Heart right ventricle (tissue), 16 donors: Measurements from ENCODE around the gene OTUB1. TPM values are rescaled to one million over a fixed set of nuclear protein-coding genes. Genes with fewer than 3 reads are reported as not detected.
"Not testable (repeated sequence)": the region's sequence is repeated elsewhere in the genome, so short reads cannot be mapped to it uniquely, and the experiment has no call there.

Experiments
- ATAC-seq, 8 donors: fragments of 200-7000 bp; cut with Tn5 transposase; one replicate each; pipeline ENCODE4 v1.9.1; 2020; ENCODE audit warnings: mild to moderate bottlenecking in 8 of 8, moderate library complexity in 8 of 8, moderate number of reproducible peaks in 1 of 8
- DNase-seq, 2 donors: peaks; one replicate each; pipeline ENCODE4 v3.0.0-alpha.2; 2020
- H3K27ac ChIP-seq, 10 donors: fragments of 200-600 bp; sonication (generic) in 2 of 10; one replicate each; pipeline versions ENCODE4 v1.5.0 to v1.8.0; 2020 to 2022; ENCODE audit warnings: mild to moderate bottlenecking in 3 of 10
- H3K27me3 ChIP-seq, 7 donors: fragments of 200-600 bp; one replicate each; pipeline ENCODE4 v1.8.0; 2021 to 2022; ENCODE audit warnings: mild to moderate bottlenecking in 2 of 7
- H3K36me3 ChIP-seq, 9 donors: fragments of 200-600 bp; sonication (generic) in 1 of 9; one replicate each; pipeline versions ENCODE4 v1.5.0 to v1.8.0; 2020 to 2022; ENCODE audit warnings: mild to moderate bottlenecking in 2 of 9
- H3K4me1 ChIP-seq, 9 donors: fragments of 200-600 bp; sonication (generic) in 1 of 9; one replicate each; pipeline versions ENCODE4 v1.5.0 to v1.8.0; 2020 to 2022; ENCODE audit warnings: mild to moderate bottlenecking in 4 of 9
- H3K4me3 ChIP-seq, 10 donors: fragments of 200-600 bp; sonication (generic) in 2 of 10; one replicate each; pipeline versions ENCODE4 v1.5.0 to v1.8.0; 2020 to 2022; ENCODE audit warnings: mild to moderate bottlenecking in 7 of 10, moderate library complexity in 2 of 10
- H3K9me3 ChIP-seq, 11 donors: fragments of 200-600 bp in 10 of 11; sonication (generic) in 2 of 11; one replicate each; pipeline versions ENCODE4 v1.5.0 to v1.8.0; 2013 to 2022; ENCODE audit warnings: mild to moderate bottlenecking in 2 of 11, control low read depth in 1 of 11, moderate library complexity in 1 of 11
- CTCF ChIP-seq, 9 donors: fragments of 200-600 bp; sonication (generic) in 2 of 9; IDR thresholded peaks; one replicate each; pipeline versions ENCODE4 v1.5.0 to v1.8.0; 2021 to 2022; ENCODE audit warnings: antibody characterized with exemption in 9 of 9, mild to moderate bottlenecking in 5 of 9, moderate library complexity in 1 of 9
- WGBS, 2 donors: extraction: QIAGEN DNeasy Blood & Tissue Kit; methylation state at CpG; one replicate each; pipeline ENCODE4 v1.1.7; 2013; ENCODE audit warnings: inconsistent platforms in 1 of 2; 5-methylcytosine and 5-hydroxymethylcytosine counted together
- intact Hi-C, 10 donors: fragments of 100-400 bp; cut with DNase I; formaldehyde crosslinking; loops; one replicate each; pipeline versions ENCODE4 v1.11.1 to v1.14.2; 2022
- polyA plus RNA-seq, 2 donors: library from polyadenylated mRNA; stranded (reverse); fragments of 200-250 nt; gene quantifications; one replicate each; pipeline ENCODE4 v1.2.3, GENCODE V29; 2013
- total RNA-seq, 10 donors: library from RNA; stranded (reverse); fragmentation: NEBNext Ultra II Directional in 3 of 10; extraction: Animal tissue kit (Norgen Biotek cat#: 25700) in 3 of 10; gene quantifications; one replicate each; pipeline versions ENCODE4 v1.2.1 to v1.2.4, GENCODE V29; 2021 to 2023
- donor health status: Arrhythmogenic right ventricular cardiomyopathy.
- donor health status: ischemic (EF 13 %, LVEDD 7.1; RV severe dilation, severe dysfunction).
- donor health status: healthy with polysubstance abuse.
- donor health status: DM: no; HTN: yes; CAD: no.
- donor health status: DM: no; HTN: no; CAD: no.
- donor health status: ischemic (EF 25% LVEDD 6.9; RV normal size, moderate dysfunction).
- donor health status: ischemic (EF 25% LVEDD 5.7; RV mildly dilated, moderate dysfunction).
- donor health status: healthy.
- donor health status: DM: yes; HTN: yes; CAD: no.
- donor health status: Ischemic cardiomyopathy.
- donor health status: ischemic (EF 35%, LVEDD 5.7; RV mildly dilated, moderate dysfunction).
- donor health status: nonischemic (EF 11% LVEDD 7.7; RV severe dilation, severe dysfunction).
- donor health status: DM: yes; HTN: yes; CAD: no.
- donor health status: PGD.
- donor health status: ischemic (EF 29% LVEDD 5.4; RV normal size, mild dysfunction).
- donor health status: nonischemic (EF 23%, LVEDD 6.1; RV moderate dilation, normal function).

OTUB1 gene
- total and polyA plus RNA-seq, 12 donors, result 34.9 to 87.0 (median 49.8) TPM

- Histone ChIP-seq H3K27me3 (no peaks in the 10 kb centered on the region), H3K4me3 (no peak overlapping the region), H3K27ac (no peak overlapping the region), H3K4me1 (peaks cover 0 to 7% (median 0%) of the 10 kb centered on the region in 9 donors), H3K9me3 (no peaks in the 10 kb centered on the region), H3K36me3 (no peaks in the 10 kb centered on the region)
- WGBS, 2 donors, result 78 to 80% methylated on average over 18 of the region's 18 CpGs
- no peak for TF ChIP-seq CTCF (IDR thresholded peaks at IDR 0.05)
- intact Hi-C loops, result no loop called here
- no peak for ATAC-seq
- DNase-seq, result no peak
Observed at GRCh38 chr11:64044730-64045393, 58.6 kb downstream of the OTUB1 start.

- Histone ChIP-seq H3K27me3 (no peaks in the 10 kb centered on the region), H3K9me3 (no peaks in the 10 kb centered on the region), H3K4me1 (peaks cover 0 to 7% (median 0%) of the 10 kb centered on the region in 9 donors), H3K36me3 (no peaks in the 10 kb centered on the region), H3K4me3 (no peak overlapping the region), H3K27ac (no peak overlapping the region)
- intact Hi-C loops, result no loop called here
- TF ChIP-seq CTCF (IDR thresholded peaks at IDR 0.05), result no peak
- no peak for DNase-seq
- 90 to 98% methylated on average over 2 of the region's 2 CpGs for WGBS, 2 donors
- ATAC-seq, result no peak
Observed at GRCh38 chr11:64045700-64046099, 59.5 kb downstream of the OTUB1 start.

DNA sequence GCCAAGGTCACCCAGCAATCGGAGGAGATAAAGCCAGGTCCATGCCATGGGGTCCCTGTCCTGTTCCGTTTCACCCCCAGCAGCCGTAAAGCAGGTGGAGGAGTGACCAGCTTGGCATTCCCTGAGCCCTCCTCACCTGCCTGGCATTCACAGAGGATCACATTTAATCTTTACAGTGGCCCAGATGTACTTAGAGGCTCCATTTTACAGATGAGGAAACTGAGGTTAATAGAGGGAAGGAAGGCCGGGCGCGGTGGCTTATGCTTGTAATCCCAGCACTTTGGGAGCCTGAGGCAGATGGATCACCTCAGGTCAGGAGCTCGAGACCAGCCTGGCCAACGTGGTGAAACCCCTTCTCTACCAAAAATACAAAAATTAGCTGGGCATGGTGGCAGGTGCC lies 61.1 kb downstream of the OTUB1 start:
- H3K36me3 ChIP-seq, DNase-seq, ATAC-seq, H3K4me3 ChIP-seq, H3K27ac ChIP-seq, H3K27me3 ChIP-seq, H3K9me3 ChIP-seq, intact Hi-C loops, H3K4me1 ChIP-seq: not testable (repeated sequence)
- WGBS, 2 donors, result 93 to 94% methylated on average over 8 of the region's 8 CpGs

Other genes starting within 250 kb of the OTUB1 start
- 10 to 100 TPM in 4 of 10 donors, 1 to 10 TPM in 6; 6.8 to 14.3 (median 8.9) TPM for gene ZFTA, start 217.7 kb upstream of the OTUB1 start, total RNA-seq
- 1 to 10 TPM; 4.6 to 7.5 TPM for gene ZFTA, start 217.7 kb upstream of the OTUB1 start, polyA plus RNA-seq
- gene SPINDOC, start 173.0 kb upstream of the OTUB1 start, total RNA-seq, result 10 to 100 TPM in 5 of 10 donors, 1 to 10 TPM in 5; 7.0 to 13.2 (median 9.9) TPM
- 1 to 10 TPM; 9.4 to 9.7 TPM for gene SPINDOC, start 173.0 kb upstream of the OTUB1 start, polyA plus RNA-seq
- gene MARK2, start 147.3 kb upstream of the OTUB1 start, total RNA-seq, result 10 to 100 TPM; 33.8 to 42.7 (median 39.0) TPM
- gene MARK2, start 147.3 kb upstream of the OTUB1 start, polyA plus RNA-seq, result 10 to 100 TPM; 12.6 to 18.9 TPM
- 1 to 10 TPM; 1.1 to 8.4 (median 5.0) TPM for gene RCOR2, start 69.3 kb upstream of the OTUB1 start, total RNA-seq
- 1 to 10 TPM; 4.4 to 5.4 TPM for gene RCOR2, start 69.3 kb upstream of the OTUB1 start, polyA plus RNA-seq
- gene NAA40, start 47.4 kb upstream of the OTUB1 start, total RNA-seq, result 10 to 100 TPM; 13.0 to 26.4 (median 19.7) TPM
- gene NAA40, start 47.4 kb upstream of the OTUB1 start, polyA plus RNA-seq, result 10 to 100 TPM; 13.9 to 38.8 TPM
- gene COX8A, start 11.8 kb upstream of the OTUB1 start, total RNA-seq, result 1,000 to 10,000 TPM in 6 of 10 donors, 100 to 1,000 TPM in 4; 868 to 1,274 (median 1,041) TPM
- gene COX8A, start 11.8 kb upstream of the OTUB1 start, polyA plus RNA-seq, result 1,000 to 10,000 TPM; 1,312 to 2,481 TPM
- under 1 TPM; 0.17 to 0.83 (median 0.39) TPM for gene FLRT1, start 49.5 kb downstream of the OTUB1 start, total RNA-seq
- gene FLRT1, start 49.5 kb downstream of the OTUB1 start, polyA plus RNA-seq, result under 1 TPM; 0.22 to 0.44 TPM
- gene MACROD1, start 179.7 kb downstream of the OTUB1 start, total RNA-seq, result 100 to 1,000 TPM in 8 of 10 donors, 10 to 100 TPM in 2; 86.2 to 134 (median 115) TPM
- gene MACROD1, start 179.7 kb downstream of the OTUB1 start, polyA plus RNA-seq, result 100 to 1,000 TPM in 1 of 2 donors, 10 to 100 TPM in 1; 77.6 to 497 TPM
- 100 to 1,000 TPM in 1 of 10 donors, 10 to 100 TPM in 9; 67.4 to 105 (median 87.9) TPM for gene STIP1, start 199.7 kb downstream of the OTUB1 start, total RNA-seq
- 100 to 1,000 TPM in 1 of 2 donors, 10 to 100 TPM in 1; 55.3 to 144 TPM for gene STIP1, start 199.7 kb downstream of the OTUB1 start, polyA plus RNA-seq
- 10 to 100 TPM in 1 of 10 donors, 1 to 10 TPM in 9; 2.3 to 30.8 (median 5.4) TPM for gene FERMT3, start 220.3 kb downstream of the OTUB1 start, total RNA-seq
- gene FERMT3, start 220.3 kb downstream of the OTUB1 start, polyA plus RNA-seq, result 1 to 10 TPM; 7.5 to 9.2 TPM
- 10 to 100 TPM; 50.5 to 81.7 (median 61.4) TPM for gene TRPT1, start 239.7 kb downstream of the OTUB1 start, total RNA-seq
- gene TRPT1, start 239.7 kb downstream of the OTUB1 start, polyA plus RNA-seq, result 100 to 1,000 TPM in 1 of 2 donors, 10 to 100 TPM in 1; 87.2 to 188 TPM
- 10 to 100 TPM; 57.3 to 85.6 (median 71.0) TPM for gene NUDT22, start 239.8 kb downstream of the OTUB1 start, total RNA-seq
- 10 to 100 TPM; 93.0 to 95.2 TPM for gene NUDT22, start 239.8 kb downstream of the OTUB1 start, polyA plus RNA-seq
- 10 to 100 TPM; 46.6 to 64.7 (median 52.0) TPM for gene DNAJC4, start 244.1 kb downstream of the OTUB1 start, total RNA-seq
- 100 to 1,000 TPM in 1 of 2 donors, 10 to 100 TPM in 1; 48.0 to 173 TPM for gene DNAJC4, start 244.1 kb downstream of the OTUB1 start, polyA plus RNA-seq
- gene VEGFB, start 248.1 kb downstream of the OTUB1 start, total RNA-seq, result 100 to 1,000 TPM; 245 to 353 (median 277) TPM
- 100 to 1,000 TPM; 158 to 291 TPM for gene VEGFB, start 248.1 kb downstream of the OTUB1 start, polyA plus RNA-seq